GM19452 (cell line): ENCODE results near the gene ZNF354B.
"Not testable (repeated sequence)": the region's sequence is repeated elsewhere in the genome, so short reads cannot be mapped to it uniquely, and the experiment has no call there.

Experiments
- ATAC-seq: cut with Tn5 transposase; IDR thresholded peaks from one replicate; pipeline ENCODE4 v1.9.1; 2021; ENCODE audit not compliant: unreplicated experiment

ZNF354B gene

GRCh38 chr5:178859625-178860521 is at the start of gene ZNF354B:
TSS of gene ZNF354B (plus strand) at chr5:178859953. CDS start at chr5:178861048, 1,095 bp downstream.
- peak; percentile 99 for ATAC-seq

GRCh38 chr5:178817506-178817905 is 42.2 kb upstream of the ZNF354B start:
- ATAC-seq, result no peak

DNA sequence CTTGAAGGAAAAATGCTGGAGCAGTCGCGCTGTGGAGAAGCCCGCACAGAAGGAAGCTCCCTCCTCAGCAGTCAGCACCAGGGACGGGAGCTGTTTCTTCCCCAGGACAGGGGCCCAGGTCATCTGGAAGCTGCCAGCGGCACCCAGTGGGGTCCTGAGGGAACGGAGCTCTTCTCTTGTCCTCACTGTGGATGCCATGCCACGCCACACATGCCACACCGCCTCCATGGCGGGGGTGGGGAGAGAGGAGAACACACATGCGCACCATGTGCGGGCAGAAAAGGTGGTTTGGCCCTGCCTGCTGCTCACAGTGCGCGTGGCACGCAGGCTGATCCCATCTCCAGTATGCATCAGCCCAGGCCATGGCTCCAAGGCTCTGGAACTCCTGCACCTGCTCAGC is 41.7 kb upstream of the ZNF354B start:
- no peak for ATAC-seq

DNA sequence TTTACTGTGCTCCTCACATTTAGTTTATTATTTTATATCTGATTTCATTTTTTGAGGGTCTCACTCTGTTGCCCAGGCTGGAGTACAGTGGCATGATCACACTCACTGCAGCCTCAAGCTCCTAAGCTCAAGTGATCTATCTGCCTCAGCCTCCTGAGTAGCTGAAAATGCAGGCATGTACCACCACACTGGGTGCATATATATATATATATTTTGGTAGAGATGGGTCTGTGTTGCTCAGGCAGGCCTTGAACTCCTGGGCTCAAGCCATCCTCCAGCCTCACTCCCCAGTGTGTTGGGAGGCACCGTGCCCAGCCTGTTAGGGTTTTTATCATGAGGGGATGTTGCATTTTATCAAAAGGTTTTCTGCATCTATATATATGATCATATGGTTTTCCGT is 39.8 kb upstream of the ZNF354B start:
- no peak for ATAC-seq

DNA sequence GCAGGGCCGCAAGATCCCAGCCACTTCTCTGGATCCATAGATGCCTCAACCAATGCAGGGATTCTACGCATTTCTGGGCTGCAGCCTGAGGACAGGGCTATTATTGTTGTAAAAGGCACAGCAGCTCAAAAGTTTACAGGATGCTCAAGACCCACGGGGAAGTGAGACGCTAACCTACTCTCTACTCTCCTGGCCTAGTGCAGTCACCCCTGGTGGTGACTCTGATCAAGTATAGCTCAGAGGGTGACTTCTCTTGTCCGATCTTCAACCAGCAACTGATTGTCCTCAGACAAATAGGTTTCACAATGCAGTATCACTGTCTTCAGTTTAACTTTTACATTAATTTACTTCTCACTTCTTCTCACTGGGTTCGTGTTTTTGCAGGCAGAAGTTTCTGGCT is 34.3 kb upstream of the ZNF354B start:
- ATAC-seq, result no peak

- no peak for ATAC-seq
These were observed 33.5 kb upstream of the ZNF354B start for GRCh38 chr5:178826216-178826615.

- no peak for ATAC-seq
These were observed 32.1 kb upstream of the ZNF354B start for GRCh38 chr5:178827636-178828035.

DNA sequence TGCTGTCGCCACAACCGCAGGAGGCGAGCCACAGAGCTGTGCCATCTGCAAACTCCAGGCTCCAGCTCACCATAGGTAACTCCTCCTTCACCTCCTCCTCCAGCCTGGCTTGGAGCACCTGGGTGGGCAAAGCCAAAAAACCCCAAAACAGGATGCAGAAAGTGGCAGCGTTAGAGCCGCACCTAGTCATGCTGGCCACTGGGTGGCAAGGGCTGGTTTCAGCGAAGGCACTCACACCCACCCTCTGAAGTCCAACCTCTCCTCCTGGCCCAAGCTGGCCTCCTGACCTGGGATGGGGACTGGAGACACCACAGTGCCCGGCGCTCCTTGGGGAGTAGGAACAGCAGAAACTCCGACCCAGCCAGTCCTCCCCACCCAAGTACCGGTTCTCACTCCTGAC is 28.7 kb upstream of the ZNF354B start:
- no peak for ATAC-seq

- no peak for ATAC-seq
These were observed 27.0 kb upstream of the ZNF354B start for GRCh38 chr5:178832618-178833201.

- no peak for ATAC-seq
These were observed 23.1 kb upstream of the ZNF354B start for GRCh38 chr5:178836628-178837027.

DNA sequence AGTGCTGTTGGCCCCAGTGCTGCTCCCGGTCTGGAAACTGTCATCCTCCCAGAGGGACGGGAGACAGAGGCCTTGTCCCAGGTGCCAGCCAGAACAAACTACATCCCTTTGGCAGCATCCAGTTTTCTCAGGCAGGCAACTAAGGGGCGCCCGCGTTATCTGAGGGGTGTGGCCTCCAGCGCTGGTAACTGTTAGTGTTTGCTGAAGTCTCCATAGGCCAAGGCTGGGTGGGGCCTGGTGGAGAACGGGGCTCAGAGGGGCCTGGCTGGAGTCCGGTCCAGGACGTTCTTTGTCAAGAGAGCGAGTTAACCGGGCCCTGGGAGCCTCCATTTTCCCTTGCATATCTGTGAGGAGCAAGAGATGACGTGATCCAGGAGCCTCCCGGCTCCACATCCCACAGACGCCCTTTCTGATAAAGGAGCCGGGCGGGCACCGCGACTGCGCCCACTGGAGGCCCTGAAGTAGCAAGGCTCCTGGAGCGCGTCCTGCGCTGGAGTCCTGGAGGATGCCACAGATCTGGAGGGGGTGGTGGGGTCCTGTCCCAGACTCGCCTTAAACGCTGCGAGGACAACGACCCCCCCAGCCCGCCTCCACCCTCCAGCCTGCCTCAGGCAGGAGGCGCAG is 20.9 kb upstream of the ZNF354B start:
- ATAC-seq, result not testable (repeated sequence)

DNA sequence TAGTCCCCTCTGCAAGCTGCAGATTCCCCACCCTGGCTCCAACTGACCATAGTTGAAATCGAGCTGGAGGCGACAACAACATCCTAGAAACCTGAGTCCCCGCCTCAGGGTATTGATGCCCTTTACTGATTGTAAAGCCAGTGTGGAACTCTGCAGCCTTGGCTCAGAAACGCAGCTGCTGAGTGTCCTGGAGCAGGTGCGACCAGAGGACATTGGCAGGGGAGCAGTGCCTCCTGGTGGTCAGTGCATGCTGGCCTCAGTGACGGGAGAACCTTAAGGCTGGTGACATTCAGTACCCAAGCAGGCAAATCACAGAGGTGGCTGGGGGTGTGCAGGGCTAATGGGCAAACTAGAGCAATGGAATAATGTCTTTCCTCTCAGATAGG is 20.4 kb upstream of the ZNF354B start:
- no peak for ATAC-seq

DNA sequence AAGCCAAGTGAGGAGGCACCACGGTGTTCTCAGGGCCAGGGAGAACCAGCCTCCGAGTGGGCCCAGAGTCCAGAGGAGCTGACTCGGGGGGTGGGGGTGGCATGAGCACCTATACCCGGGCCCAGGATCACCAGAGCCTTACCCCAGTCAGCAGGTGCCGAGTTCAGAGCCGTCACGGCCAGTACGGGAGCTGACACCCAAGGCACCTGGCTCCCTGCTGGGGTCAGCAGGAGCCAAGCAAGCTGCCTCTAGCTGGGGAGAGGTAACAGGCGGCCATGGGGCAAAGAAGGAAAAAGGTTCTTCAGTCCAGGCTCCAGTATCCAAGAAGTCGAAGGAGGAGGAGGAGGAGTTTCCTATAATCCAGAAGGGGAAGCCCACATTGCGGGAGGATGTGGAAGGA is 19.4 kb upstream of the ZNF354B start:
- not testable (repeated sequence) for ATAC-seq

DNA sequence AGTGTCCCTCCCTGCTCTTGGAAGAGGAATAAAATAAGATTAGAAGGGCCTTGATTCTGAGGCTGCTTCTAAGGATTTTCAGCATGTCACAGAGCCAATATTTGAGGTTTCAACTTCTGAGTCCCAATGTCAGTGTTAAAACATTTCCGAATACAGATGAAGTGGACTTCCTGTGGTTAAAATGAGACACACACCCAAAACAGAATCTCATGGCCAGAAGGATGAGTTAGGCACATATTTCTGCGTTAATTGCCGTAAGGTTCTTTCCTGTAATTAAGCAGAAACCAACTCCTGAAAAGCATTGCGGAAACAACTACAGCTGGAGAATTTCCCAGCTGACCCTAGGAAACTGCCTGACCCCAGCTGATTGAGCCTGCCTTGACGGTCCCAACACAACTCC is 10.4 kb upstream of the ZNF354B start:
- no peak for ATAC-seq

GRCh38 chr5:178851951-178852350 is 7.8 kb upstream of the ZNF354B start:
- ATAC-seq, result no peak

DNA sequence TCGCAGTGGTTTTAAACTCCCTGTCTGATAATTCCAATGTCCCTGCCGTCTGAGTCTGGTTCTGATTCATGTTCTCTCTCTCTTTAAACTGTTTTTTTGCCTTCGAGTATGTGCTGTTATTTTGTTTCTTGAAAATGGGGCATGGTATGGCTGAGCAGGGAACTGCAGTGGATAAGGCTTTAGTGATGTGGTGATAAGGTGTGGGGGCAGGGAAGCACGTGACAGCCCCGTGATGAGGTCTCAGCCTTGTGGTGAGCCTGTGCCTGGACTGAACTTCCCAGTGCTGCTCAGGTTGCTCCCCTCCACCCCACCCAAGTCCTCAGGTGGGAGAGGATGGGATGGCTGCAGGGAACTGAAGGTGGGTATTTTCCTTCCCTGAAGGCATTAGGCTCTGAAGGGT is 5.5 kb upstream of the ZNF354B start:
- ATAC-seq, result no peak

- ATAC-seq, result not testable (repeated sequence)
These were observed 862 bp downstream of the ZNF354B start for GRCh38 chr5:178860615-178861014.

DNA sequence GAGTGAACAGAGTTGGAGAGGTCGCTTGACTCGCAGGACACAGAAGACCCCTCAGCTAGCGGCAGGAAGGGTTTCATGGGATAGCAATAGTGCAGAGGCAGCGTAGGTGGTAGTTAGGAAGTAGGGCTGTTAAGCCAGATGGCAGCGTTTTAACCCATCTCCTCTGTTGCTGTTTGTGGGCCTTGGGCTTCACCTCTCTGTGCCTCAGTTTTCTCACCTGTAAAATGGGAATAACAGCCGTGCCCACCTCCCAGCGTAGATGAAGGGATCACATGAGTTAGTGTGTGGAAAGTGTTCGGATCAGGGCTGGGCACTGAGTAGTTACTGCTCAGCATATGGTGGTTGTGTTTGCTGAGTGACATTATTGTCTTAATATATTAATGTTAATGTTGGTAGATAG is 1.9 kb downstream of the ZNF354B start:
- no peak for ATAC-seq

GRCh38 chr5:178866946-178867345 is 7.2 kb downstream of the ZNF354B start:
- no peak for ATAC-seq

DNA sequence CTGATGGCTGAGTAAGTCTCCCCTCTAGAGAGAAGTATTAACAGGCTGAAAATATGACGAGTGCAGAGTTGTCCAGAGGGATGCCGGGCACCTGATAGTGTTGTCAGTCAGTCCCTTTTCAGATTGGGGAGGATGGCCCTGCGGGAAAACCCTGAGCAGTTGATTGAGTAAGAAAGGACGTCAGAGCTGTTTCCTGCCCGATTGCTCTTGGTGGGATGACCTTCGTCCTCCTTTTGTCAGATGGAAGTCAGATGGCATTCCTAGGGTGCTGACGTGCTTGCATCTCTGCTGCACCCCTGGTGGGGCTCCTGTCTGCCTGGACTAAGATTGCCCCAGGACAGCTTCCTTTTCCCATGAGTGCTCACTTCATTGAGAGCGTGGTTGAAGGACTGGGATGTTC is 9.8 kb downstream of the ZNF354B start:
- ATAC-seq, result no peak

DNA sequence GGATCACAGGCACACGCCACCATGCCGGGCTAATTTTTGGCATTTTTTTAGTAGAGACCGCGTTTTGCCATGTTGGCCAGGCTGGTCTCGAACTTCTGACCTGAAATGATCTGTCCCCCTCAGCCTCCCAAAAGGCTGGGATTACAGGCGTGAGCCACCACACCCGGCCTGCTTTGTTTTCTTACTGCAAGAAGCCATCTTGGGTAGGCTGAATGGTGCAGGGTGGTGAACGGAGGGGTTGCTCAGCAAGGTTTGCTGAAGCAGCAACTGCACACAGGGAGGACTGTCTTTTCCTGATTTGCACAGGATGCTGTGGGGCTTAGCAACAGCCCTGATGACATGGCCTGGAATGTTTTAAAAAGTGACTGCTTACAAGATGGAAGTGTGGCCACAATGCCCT is 10.7 kb downstream of the ZNF354B start:
- no peak for ATAC-seq

- no peak for ATAC-seq
These were observed 12.5 kb downstream of the ZNF354B start for GRCh38 chr5:178872302-178872701.
